H9 (cell line): ENCODE measurements around the gene DYNC2LI1. TPM values are rescaled to one million over a fixed set of nuclear protein-coding genes. Genes with fewer than 3 reads are reported as not detected.

Experiments used
- DNase-seq: peaks from one replicate; pipeline ENCODE4 v3.0.0-alpha.2; 2017
- H2AFZ ChIP-seq: one replicate; pipeline ENCODE4 v1.6.1; 2013; ENCODE audit warnings: mild to moderate bottlenecking, low read length, control low read depth, moderate library complexity
- H2AK5ac ChIP-seq: 2 replicates; pipeline ENCODE4 v1.6.1; 2013; ENCODE audit warnings: low read length, control low read depth, mixed read lengths; ENCODE audit not compliant: insufficient read length
- H2BK120ac ChIP-seq: one replicate; pipeline ENCODE4 v1.6.1; 2013; ENCODE audit warnings: low read depth, mild to moderate bottlenecking, low read length, control low read depth, inconsistent platforms; ENCODE audit not compliant: poor library complexity, severe bottlenecking
- H2BK12ac ChIP-seq: 2 replicates; pipeline ENCODE4 v1.6.1; 2013; ENCODE audit warnings: low read length, control low read depth, mixed read lengths, low read depth; ENCODE audit not compliant: insufficient read length
- H2BK15ac ChIP-seq: 2 replicates; pipeline ENCODE4 v1.6.1; 2013; ENCODE audit warnings: low read depth, low read length, control low read depth
- H2BK20ac ChIP-seq: one replicate; pipeline ENCODE4 v1.6.1; 2013; ENCODE audit warnings: low read depth, mild to moderate bottlenecking, low read length, control low read depth, inconsistent platforms; ENCODE audit not compliant: poor library complexity, severe bottlenecking
- H2BK5ac ChIP-seq: 2 replicates; pipeline ENCODE4 v1.6.1; 2013; ENCODE audit warnings: low read length, control low read depth, mixed read lengths; ENCODE audit not compliant: insufficient read length
- H3K14ac ChIP-seq: 2 replicates; pipeline ENCODE4 v1.6.1; 2013; ENCODE audit warnings: low read length, control low read depth; ENCODE audit not compliant: insufficient read depth
- H3K18ac ChIP-seq: 2 replicates; pipeline ENCODE4 v1.6.1; 2013; ENCODE audit warnings: low read depth, mild to moderate bottlenecking, mixed read lengths, low read length, control low read depth; ENCODE audit not compliant: insufficient read length
- H3K23ac ChIP-seq: 2 replicates; pipeline ENCODE4 v1.6.1; 2013; ENCODE audit warnings: low read length, control low read depth, mixed read lengths, low read depth; ENCODE audit not compliant: insufficient read length
- H3K23me2 ChIP-seq: 2 replicates; pipeline ENCODE4 v1.6.1; 2013; ENCODE audit warnings: low read depth, mild to moderate bottlenecking, mixed read lengths, low read length, control low read depth; ENCODE audit not compliant: insufficient read length, poor library complexity, severe bottlenecking
- H3K27ac ChIP-seq: 2 replicates; pipeline ENCODE4 v1.5.1; 2013; ENCODE audit warnings: low read length, control low read depth, mixed read lengths, low read depth; ENCODE audit not compliant: insufficient read length
- H3K27me3 ChIP-seq: 2 replicates; pipeline ENCODE4 v1.6.1; 2013; ENCODE audit warnings: low read length, control low read depth, inconsistent platforms; ENCODE audit not compliant: insufficient read depth
- H3K4ac ChIP-seq: 2 replicates; pipeline ENCODE4 v1.6.1; 2013; ENCODE audit warnings: low read depth, mild to moderate bottlenecking, control low read depth, inconsistent platforms, low read length, moderate library complexity
- H3K4me1 ChIP-seq: 2 replicates; pipeline ENCODE4 v1.6.1; 2013; ENCODE audit warnings: low read length, control low read depth, inconsistent platforms; ENCODE audit not compliant: insufficient read depth
- H3K4me2 ChIP-seq: 2 replicates; pipeline ENCODE4 v1.6.1; 2013; ENCODE audit warnings: low read length, control low read depth, mixed read lengths; ENCODE audit not compliant: insufficient read length, insufficient read depth
- H3K56ac ChIP-seq: 2 replicates; pipeline ENCODE4 v1.6.1; 2013; ENCODE audit warnings: low read depth, mild to moderate bottlenecking, mixed read lengths, low read length, control low read depth; ENCODE audit not compliant: insufficient read length
- H3K79me1 ChIP-seq: 2 replicates; pipeline ENCODE4 v1.6.1; 2013; ENCODE audit warnings: low read depth, mild to moderate bottlenecking, moderate library complexity, low read length, control low read depth, inconsistent platforms; ENCODE audit not compliant: insufficient read depth, poor library complexity, severe bottlenecking
- H3K79me2 ChIP-seq: 2 replicates; pipeline ENCODE4 v1.6.1; 2013; ENCODE audit warnings: low read length, control low read depth, inconsistent platforms; ENCODE audit not compliant: insufficient read depth
- H3K9ac ChIP-seq: 2 replicates; pipeline ENCODE4 v1.6.1; 2013; ENCODE audit warnings: low read length, control low read depth, mixed read lengths; ENCODE audit not compliant: insufficient read length; ENCODE audit errors: extremely low read depth
- H3K9me3 ChIP-seq: one replicate; pipeline ENCODE4 v1.6.1; 2013; ENCODE audit warnings: low read depth, low read length, inconsistent platforms; ENCODE audit not compliant: control insufficient read depth
- H3T11ph ChIP-seq: one replicate; pipeline ENCODE4 v1.6.1; 2013; ENCODE audit warnings: mild to moderate bottlenecking, low read length, control low read depth, inconsistent platforms
- H4K20me1 ChIP-seq: one replicate; pipeline ENCODE4 v1.6.1; 2013; ENCODE audit not compliant: control insufficient read depth, insufficient read length, insufficient read depth
- H4K5ac ChIP-seq: 2 replicates; pipeline ENCODE4 v1.6.1; 2013; ENCODE audit warnings: low read depth, mild to moderate bottlenecking, mixed read lengths, low read length, control low read depth; ENCODE audit not compliant: insufficient read length
- H4K8ac ChIP-seq: replicated peaks from 2 replicates; pipeline ENCODE4 v1.6.1; 2013; ENCODE audit warnings: low read length, control low read depth, mixed read lengths, low read depth; ENCODE audit not compliant: insufficient read length
- H4K91ac ChIP-seq: 2 replicates; pipeline ENCODE4 v1.6.1; 2013; ENCODE audit warnings: low read depth, mild to moderate bottlenecking, moderate library complexity, mixed read lengths, low read length, control low read depth; ENCODE audit not compliant: insufficient read length
- H3K27ac Mint-ChIP-seq, 3 experiments: 2 replicates in 2 of 3; 3 replicates in 1 of 3; pipeline ENCODE4 v1.8.0; 2020 to 2021; ENCODE audit warnings: mixed read lengths in 3 of 3, mild to moderate bottlenecking in 1 of 3, moderate library complexity in 1 of 3
- H3K27me3 Mint-ChIP-seq: 2 replicates; pipeline ENCODE4 v1.8.0; 2021; ENCODE audit warnings: low read depth, mild to moderate bottlenecking, moderate library complexity, mixed read lengths
- H3K36me3 Mint-ChIP-seq, 3 experiments: 2 replicates in 2 of 3; 3 replicates in 1 of 3; pipeline ENCODE4 v1.8.0; 2020 to 2021; ENCODE audit warnings: low read depth in 3 of 3, mixed read lengths in 3 of 3; ENCODE audit not compliant: insufficient read depth in 1 of 3
- H3K4me1 Mint-ChIP-seq, 2 experiments: 2 replicates each; pipeline ENCODE4 v1.8.0; 2020; ENCODE audit warnings: mixed read lengths in 2 of 2
- H3K4me3 Mint-ChIP-seq, 2 experiments: 2 replicates in 1 of 2; 3 replicates in 1 of 2; pipeline ENCODE4 v1.8.0; 2020 to 2021; ENCODE audit warnings: mild to moderate bottlenecking in 2 of 2, mixed read lengths in 2 of 2, moderate library complexity in 1 of 2
- H3K9me3 Mint-ChIP-seq, 2 experiments: 2 replicates in 1 of 2; 3 replicates in 1 of 2; pipeline ENCODE4 v1.8.0; 2020; ENCODE audit warnings: mild to moderate bottlenecking in 2 of 2, mixed read lengths in 2 of 2, moderate library complexity in 1 of 2
- WGBS: extraction: QIAGEN DNeasy Blood & Tissue Kit; methylation state at CpG from one replicate; pipeline ENCODE4 v1.1.7; 2013; ENCODE audit warnings: missing lambda C conversion rate, low lambda C conversion rate, mixed read lengths; ENCODE audit not compliant: insufficient read length; ENCODE audit errors: extremely low coverage; 5-methylcytosine and 5-hydroxymethylcytosine counted together
- total RNA-seq: library from RNA; stranded (reverse); gene quantifications from 2 replicates; pipeline ENCODE4 v1.2.1, GENCODE V29; 2021
- TF ChIP-seq, protein P1 (sequence below): fragments of 200-600 bp; sonication (generic); conservative IDR thresholded peaks from 3 replicates; pipeline ENCODE4 v1.8.0; 2021; ENCODE audit warnings: antibody characterized with exemption, mild to moderate bottlenecking

Gene DYNC2LI1
- total RNA-seq, 1 experiment from 2014 or later = 8.5 TPM

DNA sequence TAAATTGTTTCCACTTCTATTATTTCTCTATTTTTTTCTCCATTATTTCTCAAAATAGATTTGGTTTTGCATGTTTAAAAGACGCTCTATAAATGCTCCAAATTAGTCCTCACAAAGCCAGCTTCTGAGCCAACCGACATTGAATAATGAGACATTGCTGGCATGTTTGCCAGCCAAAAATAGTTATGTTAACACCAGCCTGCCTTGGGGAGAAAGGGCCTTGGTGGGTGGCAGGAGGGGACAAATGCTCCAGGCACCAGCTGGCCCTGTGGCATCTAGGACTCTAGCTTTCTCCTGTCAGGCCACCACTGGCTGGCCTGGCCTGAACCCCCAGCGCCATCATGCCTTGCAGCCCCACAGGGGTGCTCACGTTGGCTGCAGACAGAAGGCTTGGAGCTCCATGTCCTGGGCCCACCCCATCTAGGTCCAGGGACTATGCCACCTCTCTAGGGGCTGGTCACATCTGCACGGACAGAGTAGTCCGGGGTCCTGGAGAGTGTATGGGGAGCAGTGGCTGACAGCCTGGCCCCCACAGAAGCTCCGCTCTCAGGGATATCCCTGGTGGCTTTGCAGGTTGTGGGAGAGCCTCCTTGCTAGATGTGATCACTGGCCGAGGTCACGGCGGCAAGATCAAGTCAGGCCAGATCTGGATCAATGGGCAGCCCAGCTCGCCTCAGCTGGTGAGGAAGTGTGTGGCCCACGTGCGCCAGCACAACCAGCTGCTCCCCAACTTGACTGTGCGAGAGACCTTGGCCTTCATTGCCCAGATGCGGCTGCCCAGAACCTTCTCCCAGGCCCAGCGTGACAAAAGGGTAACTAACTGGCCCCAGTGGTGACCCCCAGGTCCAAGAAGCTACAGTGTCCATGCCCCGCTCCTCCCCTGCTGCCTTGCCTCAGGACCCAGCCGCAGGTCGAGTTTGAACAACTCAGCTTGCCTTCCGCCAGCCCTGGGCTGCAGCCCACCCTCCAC lies 77.5 kb downstream of the DYNC2LI1 start:
- Histone ChIP-seq H3K79me1 (no peaks in the 10 kb centered on the region), H4K91ac (no peak overlapping the region), H4K5ac (no peak overlapping the region), H3K14ac (no peak overlapping the region; the same call in 1 of the 2 replicates), H3K23ac (no peak overlapping the region), H3K27me3 (no peaks in the 10 kb centered on the region; the same call in 1 of the 2 replicates), H2BK120ac (no peak overlapping the region), H2AK5ac (no peak overlapping the region), H2BK12ac (no peak overlapping the region), H3K79me2 (no peaks in the 10 kb centered on the region), H3K4ac (no peak overlapping the region), H3T11ph (no peak overlapping the region), H3K9me3 (no peaks in the 10 kb centered on the region), H3K4me2 (no peak overlapping the region), H2BK20ac (no peak overlapping the region), H2BK15ac (no peak overlapping the region), H3K9ac (no peak overlapping the region), H2AFZ (no peak overlapping the region), H2BK5ac (no peak overlapping the region), H3K27ac (no peak overlapping the region), H4K20me1 (no peaks in the 10 kb centered on the region), H3K56ac (no peak overlapping the region), H4K8ac (no peak overlapping the region), H3K23me2 (no peaks in the 10 kb centered on the region), H3K4me1 (no peaks in the 10 kb centered on the region), H3K18ac (no peak overlapping the region)
- H3K4me3 Mint-ChIP-seq = no peak overlapping the region
- no CpG with 5 or more reads among the region's 20 CpGs for WGBS
- DNase-seq = no peak
- peaks cover 16% of the 10 kb centered on the region for H3K27me3 Mint-ChIP-seq
- H3K4me1 Mint-ChIP-seq = no peaks in the 10 kb centered on the region
- no peak overlapping the region for H3K27ac Mint-ChIP-seq
- H3K9me3 Mint-ChIP-seq = no peaks in the 10 kb centered on the region
- no peaks in the 10 kb centered on the region; a peak in 1 of 7 replicates for H3K36me3 Mint-ChIP-seq
- TF ChIP-seq, protein P1, sequence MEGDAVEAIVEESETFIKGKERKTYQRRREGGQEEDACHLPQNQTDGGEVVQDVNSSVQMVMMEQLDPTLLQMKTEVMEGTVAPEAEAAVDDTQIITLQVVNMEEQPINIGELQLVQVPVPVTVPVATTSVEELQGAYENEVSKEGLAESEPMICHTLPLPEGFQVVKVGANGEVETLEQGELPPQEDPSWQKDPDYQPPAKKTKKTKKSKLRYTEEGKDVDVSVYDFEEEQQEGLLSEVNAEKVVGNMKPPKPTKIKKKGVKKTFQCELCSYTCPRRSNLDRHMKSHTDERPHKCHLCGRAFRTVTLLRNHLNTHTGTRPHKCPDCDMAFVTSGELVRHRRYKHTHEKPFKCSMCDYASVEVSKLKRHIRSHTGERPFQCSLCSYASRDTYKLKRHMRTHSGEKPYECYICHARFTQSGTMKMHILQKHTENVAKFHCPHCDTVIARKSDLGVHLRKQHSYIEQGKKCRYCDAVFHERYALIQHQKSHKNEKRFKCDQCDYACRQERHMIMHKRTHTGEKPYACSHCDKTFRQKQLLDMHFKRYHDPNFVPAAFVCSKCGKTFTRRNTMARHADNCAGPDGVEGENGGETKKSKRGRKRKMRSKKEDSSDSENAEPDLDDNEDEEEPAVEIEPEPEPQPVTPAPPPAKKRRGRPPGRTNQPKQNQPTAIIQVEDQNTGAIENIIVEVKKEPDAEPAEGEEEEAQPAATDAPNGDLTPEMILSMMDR = no peak
